Uterus (tissue), 4 donors: ENCODE data around the gene GPHN. TPM values are rescaled to one million over a fixed set of nuclear protein-coding genes. Genes with fewer than 3 reads are reported as not detected.

Source experiments
- DNase-seq, 2 donors: peaks; one replicate each; pipeline ENCODE4 v3.0.0-alpha.2; 2019 to 2020
- H3K27ac ChIP-seq, 2 donors: fragments of 200-600 bp; sonication (generic); 1 replicate in 1 of 2; 2 replicates in 1 of 2; pipeline ENCODE4 v1.5.1; 2016 to 2018
- H3K27me3 ChIP-seq, 2 donors: fragments of 200-600 bp; sonication (generic); one replicate each; pipeline ENCODE4 v1.5.1; 2018 to 2019; ENCODE audit warnings: control low read depth in 1 of 2
- H3K36me3 ChIP-seq, 2 donors: fragments of 200-600 bp; sonication (generic); one replicate each; pipeline ENCODE4 v1.5.1; 2019; ENCODE audit warnings: control low read depth in 1 of 2
- H3K4me1 ChIP-seq, 2 donors: fragments of 200-600 bp; sonication (generic); one replicate each; pipeline ENCODE4 v1.5.1; 2018 to 2019; ENCODE audit warnings: control low read depth in 1 of 2
- H3K4me3 ChIP-seq, 2 donors: fragments of 200-600 bp; sonication (generic); 1 replicate in 1 of 2; 2 replicates in 1 of 2; pipeline ENCODE4 v1.5.1; 2018 to 2019; ENCODE audit warnings: mild to moderate bottlenecking in 1 of 2
- H3K9me3 ChIP-seq, 2 donors: fragments of 200-600 bp; sonication (generic); one replicate each; pipeline ENCODE4 v1.5.1; 2019; ENCODE audit warnings: control low read depth in 1 of 2
- CTCF ChIP-seq, 4 experiments: fragments of 200-600 bp in 2 of 4; fragments of 450-650 bp in 2 of 4; sonication (generic) in 2 of 4; IDR thresholded peaks; one replicate each; pipeline ENCODE4 v1.5.1; 2016 to 2019; ENCODE audit warnings: antibody characterized with exemption in 4 of 4, mild to moderate bottlenecking in 2 of 4, moderate library complexity in 1 of 4
- POLR2A ChIP-seq, 2 donors: fragments of 450-650 bp; IDR thresholded peaks; one replicate each; pipeline ENCODE4 v1.6.1; 2016; ENCODE audit warnings: antibody characterized with exemption in 2 of 2, mild to moderate bottlenecking in 1 of 2, moderate library complexity in 1 of 2
- intact Hi-C: fragments of 100-400 bp; cut with DNase I; formaldehyde crosslinking; loops from one replicate; pipeline ENCODE4 v1.15.1; 2023; ENCODE audit warnings: low total_unique reads
- total RNA-seq, 4 donors: library from RNA; depleted of rRNA in 3 of 4; stranded (reverse); fragments of >200 nt in 3 of 4; gene quantifications; one replicate each; pipeline versions ENCODE4 v1.1.0 to v1.2.4, GENCODE V29; 2014 to 2023
- donor health status: DM: yes; HTN: yes; CAD: no.

GPHN gene
- total RNA-seq, 4 donors from 2014 or later = 14.9 to 42.9 (median 19.1) TPM

DNA sequence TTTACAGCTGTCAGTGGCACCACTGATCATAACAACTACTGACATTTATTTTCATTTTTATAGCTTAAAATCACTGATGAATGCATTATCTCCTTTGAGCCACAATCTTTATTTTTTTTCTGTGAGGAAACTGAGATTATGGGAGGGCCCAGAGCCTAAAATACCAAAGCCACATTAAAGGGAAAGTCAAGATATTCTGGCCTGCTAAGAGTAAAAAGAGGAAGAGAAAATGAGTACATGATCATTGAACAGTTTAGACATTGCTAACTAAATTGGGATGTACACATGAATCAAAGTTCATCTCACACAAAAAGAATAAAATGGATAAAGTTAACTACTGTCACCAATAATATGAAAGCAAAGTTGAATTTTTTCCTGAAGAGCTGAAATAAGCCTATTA, 510.8 kb downstream of the GPHN start:
- TF ChIP-seq CTCF (IDR thresholded peaks at IDR 0.05) (no peak), POLR2A (IDR thresholded peaks at IDR 0.05) (no peak)
- H3K4me3 ChIP-seq = no peak overlapping the region
- no peaks in the 10 kb centered on the region for H3K36me3 ChIP-seq
- intact Hi-C loops = no loop called here
- no peaks in the 10 kb centered on the region for H3K27me3 ChIP-seq
- H3K27ac ChIP-seq = no peak overlapping the region
- no peaks in the 10 kb centered on the region for H3K4me1 ChIP-seq
- H3K9me3 ChIP-seq = no peaks in the 10 kb centered on the region
- DNase-seq = no peak

- intact Hi-C loops = no loop called here
- Histone ChIP-seq H3K4me3 (no peak overlapping the region), H3K4me1 (no peaks in the 10 kb centered on the region), H3K9me3 (no peaks in the 10 kb centered on the region), H3K36me3 (no peaks in the 10 kb centered on the region), H3K27me3 (no peaks in the 10 kb centered on the region), H3K27ac (no peak overlapping the region)
- DNase-seq = no peak
- TF ChIP-seq POLR2A (IDR thresholded peaks at IDR 0.05) (no peak), CTCF (IDR thresholded peaks at IDR 0.05) (no peak)
Measured at GRCh38 chr14:67019796-67020195, 511.8 kb downstream of the GPHN start.

GRCh38 chr14:67031920-67032774, 524.2 kb downstream of the GPHN start:
- TF ChIP-seq POLR2A (IDR thresholded peaks at IDR 0.05) = no peak
- Histone ChIP-seq H3K9me3 (no peaks in the 10 kb centered on the region), H3K4me3 (no peak overlapping the region), H3K27ac (no peak overlapping the region), H3K27me3 (no peaks in the 10 kb centered on the region), H3K4me1 (no peaks in the 10 kb centered on the region), H3K36me3 (peaks cover 0 to 2% of the 10 kb centered on the region in 2 donors)
- no peak for DNase-seq
- intact Hi-C loops = no loop called here

- Histone ChIP-seq H3K27ac (no peak overlapping the region), H3K36me3 (no peaks in the 10 kb centered on the region), H3K9me3 (peaks cover 0 to 3% of the 10 kb centered on the region in 2 donors), H3K27me3 (no peaks in the 10 kb centered on the region), H3K4me3 (no peak overlapping the region), H3K4me1 (no peaks in the 10 kb centered on the region)
- no peak for DNase-seq
- intact Hi-C loops = no loop called here
- TF ChIP-seq POLR2A (IDR thresholded peaks at IDR 0.05) (no peak), CTCF (IDR thresholded peaks at IDR 0.05) (no peak)
Measured at GRCh38 chr14:67045440-67045839, 537.5 kb downstream of the GPHN start.

- intact Hi-C loops = no loop called here
- Histone ChIP-seq H3K27me3 (no peaks in the 10 kb centered on the region), H3K4me3 (no peak overlapping the region), H3K9me3 (peaks cover 0 to 7% of the 10 kb centered on the region in 2 donors), H3K27ac (no peak overlapping the region), H3K36me3 (no peaks in the 10 kb centered on the region), H3K4me1 (no peaks in the 10 kb centered on the region)
- TF ChIP-seq CTCF (IDR thresholded peaks at IDR 0.05) = no peak
- TF ChIP-seq POLR2A (IDR thresholded peaks at IDR 0.05) = no peak
- DNase-seq = no peak
Measured at GRCh38 chr14:67050896-67051295, 542.9 kb downstream of the GPHN start.
